ENCODE data around the gene PRSS35. TPM values are rescaled to one million over a fixed set of nuclear protein-coding genes. Genes with fewer than 3 reads are reported as not detected.

PRSS35 gene, protein sequence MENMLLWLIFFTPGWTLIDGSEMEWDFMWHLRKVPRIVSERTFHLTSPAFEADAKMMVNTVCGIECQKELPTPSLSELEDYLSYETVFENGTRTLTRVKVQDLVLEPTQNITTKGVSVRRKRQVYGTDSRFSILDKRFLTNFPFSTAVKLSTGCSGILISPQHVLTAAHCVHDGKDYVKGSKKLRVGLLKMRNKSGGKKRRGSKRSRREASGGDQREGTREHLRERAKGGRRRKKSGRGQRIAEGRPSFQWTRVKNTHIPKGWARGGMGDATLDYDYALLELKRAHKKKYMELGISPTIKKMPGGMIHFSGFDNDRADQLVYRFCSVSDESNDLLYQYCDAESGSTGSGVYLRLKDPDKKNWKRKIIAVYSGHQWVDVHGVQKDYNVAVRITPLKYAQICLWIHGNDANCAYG
- 1.5 and 2.0 TPM in 2 replicates for polyA plus RNA-seq (2013)

DNA sequence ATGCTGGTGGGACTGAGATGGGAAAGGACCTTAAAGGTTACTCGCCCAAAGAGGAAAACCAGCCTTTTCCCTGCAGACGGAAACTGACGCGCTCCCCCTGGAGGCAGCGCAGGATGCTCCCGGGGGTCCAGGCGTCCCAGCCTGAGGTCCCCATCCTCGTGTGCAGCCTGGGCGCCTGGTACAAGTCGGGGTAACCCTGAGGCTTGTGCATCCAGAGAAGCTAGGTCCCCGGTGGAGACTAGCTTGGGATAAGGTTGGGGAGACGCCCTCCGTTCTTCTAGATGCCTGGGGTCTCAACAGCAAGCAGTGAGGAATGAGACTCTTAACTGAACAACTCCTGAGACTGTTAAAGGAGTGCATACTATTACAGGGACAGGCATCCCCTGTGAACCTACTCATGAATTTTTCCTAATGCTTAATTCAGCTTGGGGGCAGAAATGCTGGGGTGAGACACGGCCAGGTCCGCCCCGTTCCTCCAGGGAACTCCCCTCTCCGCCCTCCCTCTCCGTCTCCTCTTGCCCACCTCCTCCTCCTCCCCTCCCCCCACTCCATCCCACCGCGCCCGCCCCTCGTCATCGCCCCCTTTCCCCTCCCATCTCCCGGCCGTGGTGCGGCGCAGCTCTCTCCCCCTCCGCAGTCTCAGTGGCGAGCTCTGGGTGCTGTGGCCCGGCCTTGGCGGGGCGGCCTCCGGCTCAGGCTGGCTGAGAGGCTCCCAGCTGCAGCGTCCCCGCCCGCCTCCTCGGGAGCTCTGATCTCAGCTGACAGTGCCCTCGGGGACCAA is at the start of gene PRSS35:
Gene PRSS35 (plus strand): TSS at position 634 of the 781 bp plus-strand sequence. CDS start 10,908 bp downstream, outside the sequence.
- H3K4me1 ChIP-seq (ENCODE audit: control insufficient read depth in 1 of 2, insufficient read depth in 2 of 2, low read length in 2 of 2) = no peaks in the 10 kb centered on the region
- no peaks in the 10 kb centered on the region for H3K79me1 ChIP-seq (ENCODE audit: low read length)
- H2BK12ac ChIP-seq (ENCODE audit: low read length) = no peak within 1 kb of the TSS
- no peak within 1 kb of the TSS for H3K14ac ChIP-seq (ENCODE audit: low read length)
- peak in 1 of 2 donors; percentile 42 for DNase-seq
- WGBS (ENCODE audit: extremely low coverage, insufficient coverage, insufficient read length) = no CpG with 5 or more reads among the region's 38 CpGs
- no peak within 1 kb of the TSS for H3K23ac ChIP-seq (ENCODE audit: low read length)
- no peak within 1 kb of the TSS for H2AK5ac ChIP-seq (ENCODE audit: low read length)
- H3K9ac ChIP-seq (ENCODE audit: low read length) = peak within 1 kb of the TSS; percentile 11
- H4K91ac ChIP-seq (ENCODE audit: low read depth, low read length) = no peak within 1 kb of the TSS
- no peaks in the 10 kb centered on the region for H3K79me2 ChIP-seq (ENCODE audit: control insufficient read depth, insufficient read depth, low read length, poor library complexity)
- H3K27ac ChIP-seq (ENCODE audit: low read depth, low read length) = no peak within 1 kb of the TSS
- H3K4ac ChIP-seq (ENCODE audit: low read depth, low read length) = no peak within 1 kb of the TSS
- no peak within 1 kb of the TSS for H3K18ac ChIP-seq (ENCODE audit: low read length)
- no peak within 1 kb of the TSS for H4K8ac ChIP-seq (ENCODE audit: low read depth, low read length)
- H4K12ac ChIP-seq (ENCODE audit: low read depth, low read length) = no peak within 1 kb of the TSS
- H3K27me3 ChIP-seq (ENCODE audit: insufficient read depth, low read length) = no peaks in the 10 kb centered on the region
- H3K9me3 ChIP-seq (ENCODE audit: insufficient read depth, low read depth, low read length) = no peaks in the 10 kb centered on the region
- H3K36me3 ChIP-seq (ENCODE audit: control insufficient read depth in 1 of 2, insufficient read depth in 2 of 2, low read length in 2 of 2) = no peaks in the 10 kb centered on the region
- H3K4me3 ChIP-seq (ENCODE audit: low read depth, low read length) = peak within 1 kb of the TSS; percentile 69
- H2BK5ac ChIP-seq (ENCODE audit: low read depth, low read length, poor library complexity) = no peak within 1 kb of the TSS
- peak within 1 kb of the TSS; percentile 94 for H3K4me2 ChIP-seq (ENCODE audit: low read length)
- H2AFZ ChIP-seq (ENCODE audit: insufficient read depth, low read length, poor library complexity) = peak within 1 kb of the TSS; percentile 1
- H2BK120ac ChIP-seq (ENCODE audit: insufficient read depth, low read length, poor library complexity) = no peak within 1 kb of the TSS

DNA sequence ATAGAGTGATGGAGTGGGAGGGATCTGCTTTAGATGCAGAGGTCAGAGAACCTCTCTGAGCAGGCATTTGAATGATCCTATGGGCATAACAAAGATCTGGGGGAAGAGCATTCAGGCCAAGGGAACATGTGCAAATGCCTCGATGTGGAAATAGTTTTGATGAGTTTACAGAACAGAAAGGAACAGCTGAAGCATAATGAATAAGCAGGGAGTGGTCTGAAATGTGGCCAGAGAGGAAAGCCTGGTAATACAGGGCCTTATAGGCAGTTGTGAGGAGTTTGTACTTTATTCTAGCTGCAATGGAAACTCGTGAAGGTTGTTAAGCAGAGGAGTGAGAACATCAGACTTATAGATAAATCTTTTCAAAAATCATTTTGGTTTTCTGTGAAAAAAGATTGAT is 48.4 kb upstream of the PRSS35 start:
- Histone ChIP-seq H3K14ac (ENCODE audit: low read length) (no peak overlapping the region), H3K79me2 (ENCODE audit: control insufficient read depth, insufficient read depth, low read length, poor library complexity) (no peaks in the 10 kb centered on the region), H2AFZ (ENCODE audit: insufficient read depth, low read length, poor library complexity) (no peak overlapping the region), H3K27me3 (ENCODE audit: insufficient read depth, low read length) (peaks cover 2% of the 10 kb centered on the region), H3K4me3 (ENCODE audit: low read depth, low read length) (no peak overlapping the region), H2BK5ac (ENCODE audit: low read depth, low read length, poor library complexity) (no peak overlapping the region), H3K79me1 (ENCODE audit: low read length) (no peaks in the 10 kb centered on the region), H3K18ac (ENCODE audit: low read length) (no peak overlapping the region), H3K36me3 (ENCODE audit: control insufficient read depth in 1 of 2, insufficient read depth in 2 of 2, low read length in 2 of 2) (no peaks in the 10 kb centered on the region), H3K23ac (ENCODE audit: low read length) (no peak overlapping the region), H3K4me1 (ENCODE audit: control insufficient read depth in 1 of 2, insufficient read depth in 2 of 2, low read length in 2 of 2) (peaks cover 0 to 2% of the 10 kb centered on the region in 2 experiments), H3K9ac (ENCODE audit: low read length) (no peak overlapping the region), H3K9me3 (ENCODE audit: insufficient read depth, low read depth, low read length) (no peaks in the 10 kb centered on the region), H2BK12ac (ENCODE audit: low read length) (no peak overlapping the region), H3K4me2 (ENCODE audit: low read length) (no peak overlapping the region), H3K4ac (ENCODE audit: low read depth, low read length) (no peak overlapping the region), H3K27ac (ENCODE audit: low read depth, low read length) (no peak overlapping the region), H4K91ac (ENCODE audit: low read depth, low read length) (no peak overlapping the region), H4K12ac (ENCODE audit: low read depth, low read length) (no peak overlapping the region), H2AK5ac (ENCODE audit: low read length) (no peak overlapping the region), H4K8ac (ENCODE audit: low read depth, low read length) (no peak overlapping the region), H2BK120ac (ENCODE audit: insufficient read depth, low read length, poor library complexity) (no peak overlapping the region)
- no peak for DNase-seq
- no CpG with 5 or more reads among the region's 2 CpGs for WGBS (ENCODE audit: extremely low coverage, insufficient coverage, insufficient read length)

DNA sequence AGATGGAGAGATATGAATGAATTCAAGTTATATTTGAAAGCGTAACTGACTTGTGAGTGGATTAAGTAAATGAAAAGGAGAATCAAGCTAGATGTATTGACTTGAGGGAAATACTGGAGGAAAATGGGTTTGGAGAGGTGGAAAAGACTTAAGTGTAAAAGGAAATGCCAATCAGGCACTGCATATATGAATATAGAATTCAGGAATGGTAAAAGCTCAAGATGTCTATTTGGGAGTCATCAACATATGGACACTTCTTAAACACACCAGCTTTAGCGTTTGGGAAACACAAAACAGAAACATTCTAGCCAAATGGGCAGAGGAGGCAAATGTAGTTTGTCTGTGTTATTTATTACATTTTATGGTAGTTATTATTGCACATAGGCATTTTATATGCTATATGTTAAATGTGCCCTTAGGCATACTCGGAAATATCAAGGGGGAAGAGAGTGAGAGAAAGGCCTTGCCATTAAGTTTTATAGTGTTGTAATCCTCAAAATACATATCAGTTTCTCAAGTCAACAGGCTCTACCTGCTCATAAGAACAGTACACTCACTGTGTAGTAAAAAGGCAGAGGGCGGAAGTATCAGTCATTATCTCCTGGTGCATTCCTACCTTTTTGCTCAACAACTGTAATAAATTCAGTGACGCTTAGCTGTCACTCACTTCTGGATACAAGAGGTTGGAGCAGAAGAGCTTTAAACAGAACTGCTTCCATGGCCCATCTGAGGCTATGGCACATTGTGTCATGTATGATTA is 47.8 kb upstream of the PRSS35 start:
- peaks cover 0 to 2% of the 10 kb centered on the region in 2 experiments for H3K4me1 ChIP-seq (ENCODE audit: control insufficient read depth in 1 of 2, insufficient read depth in 2 of 2, low read length in 2 of 2)
- H3K9ac ChIP-seq (ENCODE audit: low read length) = no peak overlapping the region
- H3K4ac ChIP-seq (ENCODE audit: low read depth, low read length) = no peak overlapping the region
- no peak overlapping the region for H2AK5ac ChIP-seq (ENCODE audit: low read length)
- H3K79me1 ChIP-seq (ENCODE audit: low read length) = no peaks in the 10 kb centered on the region
- no peak overlapping the region for H4K12ac ChIP-seq (ENCODE audit: low read depth, low read length)
- H3K18ac ChIP-seq (ENCODE audit: low read length) = no peak overlapping the region
- H3K27ac ChIP-seq (ENCODE audit: low read depth, low read length) = no peak overlapping the region
- H2BK12ac ChIP-seq (ENCODE audit: low read length) = no peak overlapping the region
- peaks cover 2% of the 10 kb centered on the region for H3K27me3 ChIP-seq (ENCODE audit: insufficient read depth, low read length)
- H3K4me3 ChIP-seq (ENCODE audit: low read depth, low read length) = no peak overlapping the region
- no peak overlapping the region for H4K91ac ChIP-seq (ENCODE audit: low read depth, low read length)
- no peak overlapping the region for H2BK5ac ChIP-seq (ENCODE audit: low read depth, low read length, poor library complexity)
- peak; percentile 22 to 68 for DNase-seq
- H3K9me3 ChIP-seq (ENCODE audit: insufficient read depth, low read depth, low read length) = no peaks in the 10 kb centered on the region
- H4K8ac ChIP-seq (ENCODE audit: low read depth, low read length) = no peak overlapping the region
- WGBS (ENCODE audit: extremely low coverage, insufficient coverage, insufficient read length) = 100% methylated on average over 1 of the region's 5 CpGs
- no peak overlapping the region for H3K4me2 ChIP-seq (ENCODE audit: low read length)
- H3K79me2 ChIP-seq (ENCODE audit: control insufficient read depth, insufficient read depth, low read length, poor library complexity) = no peaks in the 10 kb centered on the region
- no peak overlapping the region for H3K23ac ChIP-seq (ENCODE audit: low read length)
- no peak overlapping the region for H2AFZ ChIP-seq (ENCODE audit: insufficient read depth, low read length, poor library complexity)
- no peaks in the 10 kb centered on the region for H3K36me3 ChIP-seq (ENCODE audit: control insufficient read depth in 1 of 2, insufficient read depth in 2 of 2, low read length in 2 of 2)
- H2BK120ac ChIP-seq (ENCODE audit: insufficient read depth, low read length, poor library complexity) = no peak overlapping the region
- H3K14ac ChIP-seq (ENCODE audit: low read length) = no peak overlapping the region

DNA sequence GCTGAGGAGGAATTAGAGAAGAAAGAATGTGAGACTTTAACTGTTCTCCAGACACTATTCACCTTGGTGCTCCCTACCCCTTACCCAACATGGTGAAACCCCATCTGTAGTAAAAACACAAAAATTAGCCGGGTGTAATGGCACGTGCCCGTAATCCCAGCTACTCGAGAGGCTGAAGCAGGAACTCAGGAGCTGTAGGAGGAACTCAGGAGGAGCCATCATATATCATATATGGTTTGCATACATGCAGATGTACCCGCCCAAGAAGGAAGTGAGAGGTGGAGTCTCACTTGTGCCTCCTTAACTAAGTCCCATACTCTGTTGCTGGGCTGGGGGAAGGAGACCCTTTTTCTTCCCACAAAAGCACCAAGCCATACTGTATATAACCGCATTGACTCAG is 46.0 kb upstream of the PRSS35 start:
- Histone ChIP-seq H2BK120ac (ENCODE audit: insufficient read depth, low read length, poor library complexity) (no peak overlapping the region), H4K12ac (ENCODE audit: low read depth, low read length) (no peak overlapping the region), H3K4me2 (ENCODE audit: low read length) (no peak overlapping the region), H3K4me3 (ENCODE audit: low read depth, low read length) (no peak overlapping the region), H3K79me1 (ENCODE audit: low read length) (no peaks in the 10 kb centered on the region), H3K9me3 (ENCODE audit: insufficient read depth, low read depth, low read length) (no peaks in the 10 kb centered on the region), H2BK12ac (ENCODE audit: low read length) (no peak overlapping the region), H2AFZ (ENCODE audit: insufficient read depth, low read length, poor library complexity) (no peak overlapping the region), H4K91ac (ENCODE audit: low read depth, low read length) (no peak overlapping the region), H3K4me1 (ENCODE audit: control insufficient read depth in 1 of 2, insufficient read depth in 2 of 2, low read length in 2 of 2) (peaks cover 0 to 2% of the 10 kb centered on the region in 2 experiments), H2AK5ac (ENCODE audit: low read length) (no peak overlapping the region), H3K79me2 (ENCODE audit: control insufficient read depth, insufficient read depth, low read length, poor library complexity) (no peaks in the 10 kb centered on the region), H4K8ac (ENCODE audit: low read depth, low read length) (no peak overlapping the region), H3K4ac (ENCODE audit: low read depth, low read length) (no peak overlapping the region), H3K27me3 (ENCODE audit: insufficient read depth, low read length) (peaks cover under 1% of the 10 kb centered on the region), H2BK5ac (ENCODE audit: low read depth, low read length, poor library complexity) (no peak overlapping the region), H3K23ac (ENCODE audit: low read length) (no peak overlapping the region), H3K27ac (ENCODE audit: low read depth, low read length) (no peak overlapping the region), H3K9ac (ENCODE audit: low read length) (no peak overlapping the region), H3K14ac (ENCODE audit: low read length) (no peak overlapping the region), H3K18ac (ENCODE audit: low read length) (no peak overlapping the region), H3K36me3 (ENCODE audit: control insufficient read depth in 1 of 2, insufficient read depth in 2 of 2, low read length in 2 of 2) (no peaks in the 10 kb centered on the region)
- DNase-seq = no peak
- no CpG with 5 or more reads among the region's 6 CpGs for WGBS (ENCODE audit: extremely low coverage, insufficient coverage, insufficient read length)
